Gastrocnemius medialis (tissue), 4 donors: ENCODE data around the gene ITGA8.

Source experiments
- POLR2A ChIP-seq, 2 donors: fragments of 450-650 bp; IDR thresholded peaks; one replicate each; pipeline ENCODE4 v1.6.1; 2017; ENCODE audit warnings: antibody characterized with exemption in 2 of 2, mild to moderate bottlenecking in 2 of 2, moderate library complexity in 2 of 2
- TF ChIP-seq, protein P1 (sequence below), 5 experiments: fragments of 450-650 bp in 3 of 5; fragments of 200-600 bp in 2 of 5; sonication (generic) in 2 of 5; IDR thresholded peaks in 4 of 5; conservative IDR thresholded peaks in 1 of 5; 1 replicate in 4 of 5; 2 replicates in 1 of 5; pipeline ENCODE4 v1.5.1; 2016 to 2019; ENCODE audit warnings: antibody characterized with exemption in 5 of 5, mild to moderate bottlenecking in 3 of 5, moderate library complexity in 3 of 5

- TF ChIP-seq, protein P1, sequence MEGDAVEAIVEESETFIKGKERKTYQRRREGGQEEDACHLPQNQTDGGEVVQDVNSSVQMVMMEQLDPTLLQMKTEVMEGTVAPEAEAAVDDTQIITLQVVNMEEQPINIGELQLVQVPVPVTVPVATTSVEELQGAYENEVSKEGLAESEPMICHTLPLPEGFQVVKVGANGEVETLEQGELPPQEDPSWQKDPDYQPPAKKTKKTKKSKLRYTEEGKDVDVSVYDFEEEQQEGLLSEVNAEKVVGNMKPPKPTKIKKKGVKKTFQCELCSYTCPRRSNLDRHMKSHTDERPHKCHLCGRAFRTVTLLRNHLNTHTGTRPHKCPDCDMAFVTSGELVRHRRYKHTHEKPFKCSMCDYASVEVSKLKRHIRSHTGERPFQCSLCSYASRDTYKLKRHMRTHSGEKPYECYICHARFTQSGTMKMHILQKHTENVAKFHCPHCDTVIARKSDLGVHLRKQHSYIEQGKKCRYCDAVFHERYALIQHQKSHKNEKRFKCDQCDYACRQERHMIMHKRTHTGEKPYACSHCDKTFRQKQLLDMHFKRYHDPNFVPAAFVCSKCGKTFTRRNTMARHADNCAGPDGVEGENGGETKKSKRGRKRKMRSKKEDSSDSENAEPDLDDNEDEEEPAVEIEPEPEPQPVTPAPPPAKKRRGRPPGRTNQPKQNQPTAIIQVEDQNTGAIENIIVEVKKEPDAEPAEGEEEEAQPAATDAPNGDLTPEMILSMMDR (IDR thresholded peaks at IDR 0.05 in 4 of 5, conservative IDR thresholded peaks at IDR 0.05 in 1 of 5) = no peak
- no peak for TF ChIP-seq POLR2A (IDR thresholded peaks at IDR 0.05)
Observed at GRCh38 chr10:15630353-15630752, 89.4 kb downstream of the ITGA8 start.
